ENCODE data around the gene GNAS-AS1.
"Not testable (repeated sequence)": the region's sequence is repeated elsewhere in the genome, so short reads cannot be mapped to it uniquely, and the experiment has no call there.

GRCh38 chr20:58820515-58820914 is 30.2 kb downstream of the GNAS-AS1 start:
- not testable (repeated sequence) for TF ChIP-seq CTCF, EP300 (IDR thresholded peaks at IDR 0.05)
